ENCODE data around the gene PITX2. TPM values are rescaled to one million over a fixed set of nuclear protein-coding genes. Genes with fewer than 3 reads are reported as not detected.

Gene PITX2
- total RNA-seq, 4 donors from 2014 or later = 0.34 to 1.1 (median 0.48) TPM

GRCh38 chr4:110610940-110611831 lies 11.7 kb downstream of the PITX2 start:
- intact Hi-C loops (cut with DNase I; ENCODE audit: low total_unique reads) = no loop called here
- 9 to 21% methylated on average over 33 to 53 of the region's 54 CpGs for WGBS, 2 donors
- no peak for DNase-seq (ENCODE audit: low spot score in 2 of 2)
- no peak overlapping the region for H3K4me3 ChIP-seq (ENCODE audit: low read depth, poor library complexity, severe bottlenecking)
- TF ChIP-seq POLR2A (IDR thresholded peaks at IDR 0.05) (no peak), CTCF (IDR thresholded peaks at IDR 0.05) (no peak)

DNA sequence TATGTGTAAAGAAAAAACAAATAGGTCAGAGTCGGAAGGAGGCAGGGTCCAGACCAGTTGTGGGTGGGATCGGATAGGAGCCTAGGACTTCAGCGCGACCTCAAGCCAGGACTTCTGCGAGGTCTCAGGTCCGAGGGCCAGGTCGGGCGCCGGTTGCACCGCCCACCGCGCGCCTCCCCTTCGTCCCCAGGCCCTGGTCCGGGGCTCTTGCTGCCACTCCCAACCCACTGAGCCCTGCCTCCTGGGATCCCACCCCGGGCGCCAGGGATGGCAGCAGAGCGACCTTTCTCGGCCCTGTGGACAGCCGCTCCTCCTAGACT lies 12.3 kb downstream of the PITX2 start:
- no peak for DNase-seq (ENCODE audit: low spot score in 2 of 2)
- TF ChIP-seq CTCF (IDR thresholded peaks at IDR 0.05) = no peak
- intact Hi-C loops (cut with DNase I; ENCODE audit: low total_unique reads) = no loop called here
- 23 to 30% methylated on average over 20 of the region's 20 CpGs for WGBS, 2 donors
- no peak overlapping the region for H3K4me3 ChIP-seq (ENCODE audit: low read depth, poor library complexity, severe bottlenecking)

- no peak overlapping the region for H3K4me3 ChIP-seq (ENCODE audit: low read depth, poor library complexity, severe bottlenecking)
- DNase-seq (ENCODE audit: low spot score in 2 of 2) = no peak
- TF ChIP-seq POLR2A (IDR thresholded peaks at IDR 0.05) (no peak), CTCF (IDR thresholded peaks at IDR 0.05) (no peak)
- WGBS, 2 donors = 25 to 32% methylated on average over 6 of the region's 6 CpGs
- intact Hi-C loops (cut with DNase I; ENCODE audit: low total_unique reads) = no loop called here
These were observed 13.7 kb downstream of the PITX2 start for GRCh38 chr4:110609044-110609750.

DNA sequence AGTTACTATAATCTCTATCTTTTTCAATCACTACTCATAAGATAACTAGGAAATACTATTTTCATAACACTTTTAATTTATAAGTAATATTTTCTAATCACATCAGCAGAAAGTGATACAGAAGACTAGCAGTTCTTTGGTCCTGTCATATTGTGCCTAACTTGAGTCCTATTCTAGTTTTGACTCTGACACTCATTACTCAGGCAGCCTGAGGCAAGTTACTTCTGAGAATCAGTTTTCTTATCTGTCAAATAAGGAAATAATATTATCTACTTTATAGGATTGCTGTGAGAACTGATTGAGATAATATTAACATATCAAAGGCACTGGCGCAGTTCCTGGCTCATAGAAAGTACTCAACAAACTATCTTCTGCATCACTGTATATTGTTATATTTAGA lies 17.8 kb downstream of the PITX2 start:
- no peak overlapping the region for H3K4me3 ChIP-seq (ENCODE audit: low read depth, poor library complexity, severe bottlenecking)
- intact Hi-C loops (cut with DNase I; ENCODE audit: low total_unique reads) = no loop called here
- WGBS, 2 donors = 53 to 67% methylated on average over 1 of the region's 1 CpG
- DNase-seq (ENCODE audit: low spot score in 2 of 2) = no peak
- no peak for TF ChIP-seq POLR2A (IDR thresholded peaks at IDR 0.05)
- no peak for TF ChIP-seq CTCF (IDR thresholded peaks at IDR 0.05)

DNA sequence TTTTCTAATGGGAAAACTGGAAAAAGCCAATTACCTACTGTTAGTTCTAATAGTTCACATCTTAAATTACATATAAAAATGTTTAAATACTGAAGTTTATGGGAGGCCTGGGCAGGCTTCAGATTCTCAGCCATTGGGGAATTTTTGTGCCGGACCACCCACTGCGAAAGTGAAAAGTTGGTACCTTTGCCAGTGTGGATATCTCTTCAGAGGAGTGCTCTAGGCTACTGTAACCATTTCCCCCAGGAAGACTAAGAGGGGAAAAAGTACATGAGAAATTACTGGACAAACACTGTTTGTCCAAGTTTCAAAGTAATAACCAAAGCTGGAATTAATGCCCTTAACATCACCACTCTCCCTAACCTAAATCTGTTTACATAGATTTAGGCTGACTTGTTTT lies 20.8 kb downstream of the PITX2 start:
- intact Hi-C loops (cut with DNase I; ENCODE audit: low total_unique reads) = no loop called here
- no peak overlapping the region for H3K4me3 ChIP-seq (ENCODE audit: low read depth, poor library complexity, severe bottlenecking)
- TF ChIP-seq POLR2A (IDR thresholded peaks at IDR 0.05) (no peak), CTCF (IDR thresholded peaks at IDR 0.05) (no peak)
- 94% methylated on average over 2 of the region's 2 CpGs for WGBS, 2 donors
- DNase-seq (ENCODE audit: low spot score in 2 of 2) = no peak

Data from lower leg skin (tissue), 4 donors.